Osteoblast (primary cell): Measurements from ENCODE around the gene FAM9C. TPM values are rescaled to one million over a fixed set of nuclear protein-coding genes. Genes with fewer than 3 reads are reported as not detected.

Source experiments
- DNase-seq: peaks from one replicate; pipeline ENCODE4 v3.0.0; 2011; ENCODE audit warnings: low spot score, mixed read lengths; ENCODE audit not compliant: insufficient read length; ENCODE audit errors: missing footprints
- H2AFZ ChIP-seq: 2 replicates; pipeline ENCODE4 v1.6.0; 2011; ENCODE audit warnings: mild to moderate bottlenecking, low read length
- H3K27ac ChIP-seq: 2 replicates; pipeline ENCODE4 v1.5.1; 2011; ENCODE audit warnings: mild to moderate bottlenecking, low read depth, low read length, moderate library complexity
- H3K27me3 ChIP-seq: 2 replicates; pipeline ENCODE4 v1.6.0; 2012; ENCODE audit warnings: mild to moderate bottlenecking, control low read depth, inconsistent platforms, low read length, moderate library complexity; ENCODE audit not compliant: insufficient read depth
- H3K36me3 ChIP-seq: 2 replicates; pipeline ENCODE4 v1.5.1; 2011; ENCODE audit warnings: mild to moderate bottlenecking, low read length, control low read depth, moderate library complexity; ENCODE audit not compliant: insufficient read depth
- H3K4me1 ChIP-seq: 2 replicates; pipeline ENCODE4 v1.5.1; 2011; ENCODE audit warnings: mild to moderate bottlenecking, low read length, control low read depth, moderate library complexity; ENCODE audit not compliant: insufficient read depth
- H3K4me2 ChIP-seq: 2 replicates; pipeline ENCODE4 v1.6.0; 2011; ENCODE audit warnings: mild to moderate bottlenecking, low read length; ENCODE audit not compliant: insufficient read depth
- H3K4me3 ChIP-seq: fragments of 200-600 bp; sonication (generic); 3 replicates; pipeline ENCODE4 v1.5.1; 2012; ENCODE audit warnings: mild to moderate bottlenecking, low read length, inconsistent platforms; ENCODE audit not compliant: insufficient read depth
- H3K79me2 ChIP-seq: 2 replicates; pipeline ENCODE4 v1.6.0; 2012; ENCODE audit warnings: mild to moderate bottlenecking, low read length, control low read depth, inconsistent platforms; ENCODE audit not compliant: insufficient read depth
- H3K9me3 ChIP-seq: 2 replicates; pipeline ENCODE4 v1.5.1; 2011; ENCODE audit warnings: low read depth, low read length, control low read depth
- H4K20me1 ChIP-seq: 2 replicates; pipeline ENCODE4 v1.6.0; 2012; ENCODE audit warnings: mild to moderate bottlenecking, low read length, control low read depth; ENCODE audit not compliant: insufficient read depth
- total RNA-seq: library from RNA; depleted of rRNA; stranded (reverse); fragments of >200 nt; gene quantifications from 2 replicates; pipeline ENCODE4 v1.2.3, GENCODE V29; 2012
- TF ChIP-seq, protein P1 (sequence below): IDR thresholded peaks from 2 replicates; pipeline ENCODE4 v1.5.1; 2011; ENCODE audit warnings: mild to moderate bottlenecking, low read depth, low read length, moderate library complexity; ENCODE audit errors: extremely low read depth

FAM9C gene
- total RNA-seq, 1 donor, result not detected

DNA sequence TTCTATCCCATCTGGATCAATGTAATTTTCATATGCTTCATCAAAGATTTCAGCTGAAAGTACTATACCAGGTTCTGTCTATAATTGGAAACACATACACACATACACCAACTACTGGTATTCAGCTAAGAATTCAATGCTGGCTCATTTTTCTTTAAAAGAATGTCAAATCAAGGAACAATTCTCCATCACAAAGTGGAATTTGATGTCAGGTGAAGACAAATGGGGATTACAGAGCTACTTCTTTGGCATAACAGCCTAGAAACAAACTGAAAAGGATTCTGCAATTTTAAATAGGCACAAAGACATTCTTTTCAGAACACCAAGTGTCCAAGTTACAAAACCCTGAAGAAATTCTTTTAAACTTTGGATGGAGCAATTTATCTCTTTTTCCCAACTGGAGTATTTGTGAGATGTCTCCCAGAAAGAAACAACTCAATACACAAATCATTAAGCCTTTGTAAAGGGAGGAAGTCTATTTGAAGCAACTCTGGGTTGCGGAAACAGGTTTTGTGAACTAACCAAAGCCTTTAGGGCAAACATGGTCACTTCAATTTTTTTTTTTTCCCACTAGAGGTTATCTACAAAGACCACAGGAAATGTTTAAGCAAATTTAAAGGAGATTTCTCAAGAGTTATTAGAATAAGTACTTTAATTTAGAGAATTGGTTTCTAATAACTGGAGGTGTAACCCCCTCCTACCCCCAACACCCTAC, 1.9 kb upstream of the FAM9C start:
- TF ChIP-seq, protein P1, sequence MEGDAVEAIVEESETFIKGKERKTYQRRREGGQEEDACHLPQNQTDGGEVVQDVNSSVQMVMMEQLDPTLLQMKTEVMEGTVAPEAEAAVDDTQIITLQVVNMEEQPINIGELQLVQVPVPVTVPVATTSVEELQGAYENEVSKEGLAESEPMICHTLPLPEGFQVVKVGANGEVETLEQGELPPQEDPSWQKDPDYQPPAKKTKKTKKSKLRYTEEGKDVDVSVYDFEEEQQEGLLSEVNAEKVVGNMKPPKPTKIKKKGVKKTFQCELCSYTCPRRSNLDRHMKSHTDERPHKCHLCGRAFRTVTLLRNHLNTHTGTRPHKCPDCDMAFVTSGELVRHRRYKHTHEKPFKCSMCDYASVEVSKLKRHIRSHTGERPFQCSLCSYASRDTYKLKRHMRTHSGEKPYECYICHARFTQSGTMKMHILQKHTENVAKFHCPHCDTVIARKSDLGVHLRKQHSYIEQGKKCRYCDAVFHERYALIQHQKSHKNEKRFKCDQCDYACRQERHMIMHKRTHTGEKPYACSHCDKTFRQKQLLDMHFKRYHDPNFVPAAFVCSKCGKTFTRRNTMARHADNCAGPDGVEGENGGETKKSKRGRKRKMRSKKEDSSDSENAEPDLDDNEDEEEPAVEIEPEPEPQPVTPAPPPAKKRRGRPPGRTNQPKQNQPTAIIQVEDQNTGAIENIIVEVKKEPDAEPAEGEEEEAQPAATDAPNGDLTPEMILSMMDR, result no peak
- DNase-seq, result no peak

DNA sequence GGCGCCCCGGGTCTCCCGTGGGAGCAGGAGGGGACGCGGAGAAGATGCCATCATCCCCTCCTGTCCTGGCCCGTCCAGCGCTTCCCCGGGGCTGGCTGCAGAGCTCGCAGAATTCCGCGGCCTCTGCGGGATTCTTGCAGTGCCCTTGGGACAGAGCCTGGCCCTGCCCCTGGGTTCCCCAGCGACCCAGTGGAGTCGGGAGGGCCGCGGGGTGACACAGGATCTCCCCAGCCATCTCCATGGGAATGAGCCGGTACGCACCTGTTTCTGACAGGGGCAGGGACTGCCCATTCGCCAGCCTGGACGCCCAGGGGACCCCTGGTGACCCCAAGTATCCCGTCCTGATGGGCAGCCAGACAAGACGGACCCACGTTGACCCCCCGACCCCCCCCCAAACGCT, 482 bp downstream of the FAM9C start:
- no peak overlapping the region for H3K4me2 ChIP-seq
- no peak overlapping the region for H2AFZ ChIP-seq
- no peaks in the 10 kb centered on the region for H4K20me1 ChIP-seq
- H3K4me1 ChIP-seq, result no peaks in the 10 kb centered on the region
- H3K4me3 ChIP-seq, result no peak overlapping the region
- no peaks in the 10 kb centered on the region for H3K36me3 ChIP-seq
- H3K9me3 ChIP-seq, result no peaks in the 10 kb centered on the region
- TF ChIP-seq, protein P1, result no peak
- H3K27ac ChIP-seq, result no peak overlapping the region
- H3K27me3 ChIP-seq, result no peaks in the 10 kb centered on the region
- no peaks in the 10 kb centered on the region for H3K79me2 ChIP-seq
- no peak for DNase-seq

More for the DNA sequence above, 1.9 kb upstream of the FAM9C start:
- H3K4me2 ChIP-seq, result no peak overlapping the region
- H3K79me2 ChIP-seq, result no peaks in the 10 kb centered on the region
- H3K36me3 ChIP-seq, result no peaks in the 10 kb centered on the region
- H3K9me3 ChIP-seq, result no peaks in the 10 kb centered on the region
- H3K4me1 ChIP-seq, result no peaks in the 10 kb centered on the region
- no peaks in the 10 kb centered on the region for H3K27me3 ChIP-seq
- H3K27ac ChIP-seq, result no peak overlapping the region
- H2AFZ ChIP-seq, result no peak overlapping the region
- H3K4me3 ChIP-seq, result no peak overlapping the region
- H4K20me1 ChIP-seq, result no peaks in the 10 kb centered on the region

DNA sequence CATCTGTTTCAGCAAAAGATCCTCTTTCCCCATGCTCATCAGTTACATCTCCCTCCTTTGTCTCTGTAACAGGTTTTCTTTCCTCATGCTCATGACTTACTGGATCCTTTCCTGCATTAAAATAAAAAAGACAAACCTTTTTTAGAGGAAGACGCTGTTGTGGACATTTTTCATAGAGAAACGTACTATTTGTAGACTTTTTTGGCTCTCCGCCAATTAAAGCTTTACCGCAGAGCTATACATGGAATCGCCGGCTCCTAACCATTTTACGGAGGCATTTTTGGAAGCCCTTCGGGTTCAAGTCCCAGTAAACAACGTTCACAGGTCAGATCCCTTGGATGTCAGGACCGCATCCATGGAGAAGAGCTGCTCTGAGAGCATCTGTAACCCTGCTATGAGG, 1.3 kb downstream of the FAM9C start:
- no peak for DNase-seq

DNA sequence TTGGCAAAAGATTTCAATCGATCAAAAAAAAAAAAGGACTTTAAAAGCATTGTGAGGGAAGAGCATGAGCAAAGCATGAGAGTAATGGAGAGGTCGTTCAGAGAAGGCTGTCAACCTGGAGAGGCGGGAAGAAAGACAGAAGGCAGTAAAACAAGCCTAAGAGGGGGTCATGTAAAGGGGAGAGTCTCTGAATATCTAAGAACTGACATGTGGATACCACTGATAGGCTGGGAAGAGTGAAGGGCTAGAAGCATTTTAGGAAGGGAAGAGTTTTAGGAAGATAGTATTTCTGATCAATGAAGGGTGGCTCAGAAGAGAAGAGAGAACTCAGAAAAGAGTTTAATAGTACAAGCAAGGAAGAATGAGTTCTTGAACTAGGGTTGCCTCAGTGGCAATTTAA, 7.5 kb downstream of the FAM9C start:
- Histone ChIP-seq H3K27ac (no peak overlapping the region), H3K4me3 (no peak overlapping the region), H3K79me2 (no peaks in the 10 kb centered on the region), H3K36me3 (no peaks in the 10 kb centered on the region), H4K20me1 (no peaks in the 10 kb centered on the region), H3K4me1 (no peaks in the 10 kb centered on the region), H3K4me2 (no peak overlapping the region), H2AFZ (no peak overlapping the region), H3K9me3 (no peaks in the 10 kb centered on the region), H3K27me3 (no peaks in the 10 kb centered on the region)
- no peak for DNase-seq
- TF ChIP-seq, protein P1, result no peak

More for the DNA sequence above, 1.3 kb downstream of the FAM9C start:
- H3K27ac ChIP-seq, result no peak overlapping the region
- no peaks in the 10 kb centered on the region for H4K20me1 ChIP-seq
- no peaks in the 10 kb centered on the region for H3K9me3 ChIP-seq
- TF ChIP-seq, protein P1, result no peak
- H3K4me3 ChIP-seq, result no peak overlapping the region
- no peaks in the 10 kb centered on the region for H3K36me3 ChIP-seq
- no peak overlapping the region for H3K4me2 ChIP-seq
- no peak overlapping the region for H2AFZ ChIP-seq
- no peaks in the 10 kb centered on the region for H3K27me3 ChIP-seq
- no peaks in the 10 kb centered on the region for H3K4me1 ChIP-seq
- H3K79me2 ChIP-seq, result no peaks in the 10 kb centered on the region
